Endothelial cell of umbilical vein (primary cell): ENCODE data around the gene RGS18. TPM values are rescaled to one million over a fixed set of nuclear protein-coding genes. Genes with fewer than 3 reads are reported as not detected.

Experiments used
- BruUV-seq: library from RNA; stranded (reverse); fragments of 400-500 nt; replicated peaks from 2 replicates; lab custom pipeline; 2021; lab: Mats Ljungman, UMichigan
- CTCF ChIA-PET: fragments of 300-600, 350-600 bp; sonication (Branson Sonifier 250); formaldehyde crosslinking; loops from one replicate; lab custom pipeline; 2021; ENCODE audit warnings: antibody characterized with exemption, inconsistent platforms; lab: Charles Lee
- POLR2A ChIA-PET: fragments of 300-600, 350-600 bp; sonication (Branson Sonifier 250); formaldehyde crosslinking; loops from one replicate; lab custom pipeline; 2021; ENCODE audit warnings: antibody characterized with exemption, inconsistent platforms; lab: Charles Lee
- DNase-seq: peaks from one replicate; pipeline ENCODE4 v3.0.0-alpha.2; 2011; ENCODE audit warnings: low read depth, low spot score
- FAIRE-seq: peaks from 2 replicates; lab custom pipeline; 2011; peaks lifted over from hg19 to GRCh38; lab: Jason Lieb, UNC
- H2AFZ ChIP-seq: 2 replicates; pipeline ENCODE4 v1.6.0; 2012; ENCODE audit warnings: low read depth, low read length, control low read depth, inconsistent platforms
- H3K27ac ChIP-seq: 2 replicates; pipeline ENCODE4 v1.5.1; 2011; ENCODE audit warnings: low read depth, mild to moderate bottlenecking, control low read depth, low read length, moderate library complexity; ENCODE audit not compliant: insufficient read depth
- H3K27me3 ChIP-seq, 2 experiments: 2 replicates each; pipeline versions ENCODE4 v1.6.0 to v1.6.1; 2011; ENCODE audit warnings: low read length in 2 of 2, mixed read lengths in 1 of 2; ENCODE audit not compliant: control insufficient read depth in 2 of 2, insufficient read depth in 2 of 2
- H3K36me3 ChIP-seq, 2 experiments: 2 replicates in 1 of 2; 3 replicates in 1 of 2; pipeline ENCODE4 v1.5.1; 2011; ENCODE audit warnings: low read length in 2 of 2, mild to moderate bottlenecking in 1 of 2, moderate library complexity in 1 of 2; ENCODE audit not compliant: control insufficient read depth in 2 of 2, insufficient read depth in 2 of 2; ENCODE audit errors: extremely low read depth in 1 of 2
- H3K4me1 ChIP-seq: 3 replicates; pipeline ENCODE4 v1.5.1; 2011; ENCODE audit warnings: mild to moderate bottlenecking, low read length; ENCODE audit not compliant: control insufficient read depth, insufficient read depth; ENCODE audit errors: extremely low read depth
- H3K4me2 ChIP-seq: 2 replicates; pipeline ENCODE4 v1.6.1; 2011; ENCODE audit warnings: low read length, control low read depth, mixed read lengths; ENCODE audit not compliant: insufficient read depth
- H3K4me3 ChIP-seq, 3 experiments: fragments of 200-600 bp in 1 of 3; sonication (generic), shearing (Covaris generic) in 1 of 3; replicated peaks in 1 of 3; 2 replicates each; pipeline ENCODE4 v1.5.1; 2011 to 2016; ENCODE audit warnings: control low read depth in 3 of 3, low read length in 3 of 3, mild to moderate bottlenecking in 2 of 3, inconsistent platforms in 1 of 3, low read depth in 1 of 3, moderate library complexity in 1 of 3; ENCODE audit not compliant: insufficient read depth in 1 of 3
- H3K79me2 ChIP-seq: 2 replicates; pipeline ENCODE4 v1.6.0; 2012; ENCODE audit warnings: low read length, inconsistent platforms; ENCODE audit not compliant: control insufficient read depth, insufficient read depth
- H3K9ac ChIP-seq: replicated peaks from 2 replicates; pipeline ENCODE3; 2011; ENCODE audit warnings: low read length, control low read depth; ENCODE audit not compliant: insufficient read depth; ENCODE audit errors: extremely low read depth
- H3K9me1 ChIP-seq: replicated peaks from 3 replicates; pipeline ENCODE4 v1.6.0; 2011; ENCODE audit warnings: mild to moderate bottlenecking, low read length; ENCODE audit not compliant: control insufficient read depth, insufficient read depth; ENCODE audit errors: extremely low read depth
- H3K9me3 ChIP-seq: replicated peaks from 2 replicates; pipeline ENCODE4 v1.5.1; 2012; ENCODE audit warnings: low read length, inconsistent platforms; ENCODE audit not compliant: control insufficient read depth, insufficient read depth
- H4K20me1 ChIP-seq: replicated peaks from 2 replicates; pipeline ENCODE3; 2011; ENCODE audit warnings: mild to moderate bottlenecking, low read length; ENCODE audit not compliant: control insufficient read depth, insufficient read depth; ENCODE audit errors: extremely low read depth
- CTCF ChIP-seq, 2 donors: IDR thresholded peaks; 1 replicate in 1 of 2; 2 replicates in 1 of 2; pipeline ENCODE4 v1.5.1; 2011; ENCODE audit warnings: low read length in 2 of 2, mild to moderate bottlenecking in 2 of 2, moderate library complexity in 2 of 2, control low read depth in 1 of 2, inconsistent platforms in 1 of 2, low read depth in 1 of 2; ENCODE audit not compliant: insufficient read depth in 1 of 2; ENCODE audit errors: extremely low read depth in 1 of 2
- EZH2 ChIP-seq: IDR thresholded peaks from 2 replicates; pipeline ENCODE4 v1.6.1; 2012; ENCODE audit warnings: borderline replicate concordance, low read depth, mild to moderate bottlenecking, moderate library complexity, low read length, inconsistent platforms; ENCODE audit not compliant: severe bottlenecking
- FOS ChIP-seq: IDR thresholded peaks from 2 replicates; pipeline ENCODE4 v1.6.1; 2011; ENCODE audit warnings: mild to moderate bottlenecking, low read length, moderate library complexity, borderline replicate concordance; ENCODE audit not compliant: insufficient read depth
- GATA2 ChIP-seq: IDR thresholded peaks from 2 replicates; pipeline ENCODE4 v1.7.0; 2011; ENCODE audit warnings: low read depth, mild to moderate bottlenecking, moderate library complexity, mixed read lengths, low read length; ENCODE audit not compliant: insufficient read length, insufficient read depth
- JUN ChIP-seq: IDR thresholded peaks from 2 replicates; pipeline ENCODE4 v1.6.1; 2011; ENCODE audit warnings: borderline replicate concordance, low read depth; ENCODE audit not compliant: insufficient read length, insufficient read depth
- MYC ChIP-seq: IDR thresholded peaks from one replicate; pipeline ENCODE4 v1.6.1; 2011; ENCODE audit warnings: mild to moderate bottlenecking, low read depth, low read length
- POLR2A ChIP-seq: IDR thresholded peaks from 2 replicates; pipeline ENCODE4 v1.6.1; 2012; ENCODE audit warnings: low read depth, mild to moderate bottlenecking, control low read depth, low read length
- POLR2AphosphoS5 ChIP-seq: IDR thresholded peaks from 2 replicates; pipeline ENCODE4 v1.6.1; 2012; ENCODE audit warnings: low read depth, mild to moderate bottlenecking, control low read depth, low read length, moderate library complexity; ENCODE audit not compliant: insufficient read depth
- dilution Hi-C: fragments of 300-500 bp; cut with MboI; formaldehyde crosslinking; loops from one replicate; pipeline ENCODE4 v1.15.0; 2019; ENCODE audit warnings: low sequenced_read_pairs; ENCODE audit not compliant: extremely low pct_ligation_motif_present
- intact Hi-C: fragments of 100-400 bp; cut with micrococcal nuclease; formaldehyde crosslinking; loops from one replicate; pipeline ENCODE4 v1.10.0; 2022
- polyA plus RNA-seq, 4 experiments: library from polyadenylated mRNA; depleted of rRNA in 3 of 4; stranded (reverse) in 3 of 4; unstranded in 1 of 4; fragments of >200 nt; gene quantifications; 2 replicates each; pipeline versions ENCODE4 v1.2.1 to v1.2.3, GENCODE V29; 2011 to 2012; ENCODE audit warnings: missing spikeins in 1 of 4
- total RNA-seq: library from RNA; stranded (reverse); gene quantifications from 2 replicates; pipeline ENCODE4 v1.2.3, GENCODE V29; 2021
- TF ChIP-seq, protein P1 (sequence below): IDR thresholded peaks from 2 replicates; pipeline ENCODE4 v1.6.1; 2011; ENCODE audit not compliant: insufficient read depth, insufficient read length

RGS18 gene
- total and polyA plus RNA-seq, 2 donors (not counting 3 experiments of a cell fraction or from before 2014, with no cell fraction given): not detected

- BruUV-seq: no TSS peak
- H3K4me3 ChIP-seq: no peak overlapping the region
- DNase-seq (peak; percentile 94), FAIRE-seq (peak; percentile 54)
- peak overlapping the region; percentile 68 for H3K9ac ChIP-seq
- no peaks in the 10 kb centered on the region for H3K27me3 ChIP-seq
- H3K27ac ChIP-seq: peak overlapping the region; percentile 98
- intact Hi-C loops (loop anchor here (1.0 to 5.0 kb wide), 3 partner anchors 57 to 93 kb away; no protein-coding TSS in a partner anchor), dilution Hi-C loops (no loop called here)
- H2AFZ ChIP-seq: peak overlapping the region; percentile 96
- peaks cover 37% of the 10 kb centered on the region for H3K4me1 ChIP-seq
- H3K79me2 ChIP-seq: no peaks in the 10 kb centered on the region
- H3K36me3 ChIP-seq: no peaks in the 10 kb centered on the region
- POLR2A ChIA-PET: interaction anchor here (0.5 to 0.9 kb wide), 3 partner anchors 15 to 1662 kb away, joined by 4 to 5 read pairs (median 4); no protein-coding TSS in a partner anchor
- no peaks in the 10 kb centered on the region for H4K20me1 ChIP-seq
- peak overlapping the region; percentile 93 for H3K4me2 ChIP-seq
- H3K9me3 ChIP-seq: no peaks in the 10 kb centered on the region
- TF ChIP-seq MYC (no peak), JUN (peak; percentile 86), POLR2AphosphoS5 (peak; percentile 84), EZH2 (no peak), POLR2A (peak; percentile 57), CTCF (IDR thresholded peaks at IDR 0.05; ENCODE audit: extremely low read depth in 1 of 2, insufficient read depth in 1 of 2, low read depth in 1 of 2, low read length in 2 of 2) (no peak), GATA2 (peak; percentile 97), FOS (peak; percentile 91)
- TF ChIP-seq, protein P1, sequence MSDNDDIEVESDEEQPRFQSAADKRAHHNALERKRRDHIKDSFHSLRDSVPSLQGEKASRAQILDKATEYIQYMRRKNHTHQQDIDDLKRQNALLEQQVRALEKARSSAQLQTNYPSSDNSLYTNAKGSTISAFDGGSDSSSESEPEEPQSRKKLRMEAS: no peak
- no peaks in the 10 kb centered on the region for H3K9me1 ChIP-seq
- CTCF ChIA-PET: interaction anchor here (0.9 to 1.9 kb wide), 11 partner anchors 9 to 177 kb away, joined by 3 to 8 read pairs (median 3); no protein-coding TSS in a partner anchor
Measured at GRCh38 chr1:192170196-192170984, 12.1 kb downstream of the RGS18 start.
